Mononuclear cell (primary cell): ENCODE measurements around the gene CRIP1. TPM values are rescaled to one million over a fixed set of nuclear protein-coding genes. Genes with fewer than 3 reads are reported as not detected.

ENCODE experiments used
- H3K27me3 ChIP-seq: 2 replicates; pipeline ENCODE4 v1.6.0; 2011; ENCODE audit warnings: low read length, control low read depth; ENCODE audit not compliant: insufficient read depth
- H3K4me1 ChIP-seq: 2 replicates; pipeline ENCODE4 v1.5.1; 2011; ENCODE audit warnings: mild to moderate bottlenecking, low read length, control low read depth; ENCODE audit not compliant: insufficient read depth
- H3K4me3 ChIP-seq: 2 replicates; pipeline ENCODE4 v1.5.1; 2011; ENCODE audit warnings: mild to moderate bottlenecking, low read length, moderate library complexity
- H3K9me3 ChIP-seq: 2 replicates; pipeline ENCODE4 v1.5.1; 2011; ENCODE audit warnings: low read depth, mild to moderate bottlenecking, control low read depth, low read length
- total RNA-seq: library from RNA; depleted of rRNA; stranded (reverse); fragments of >200 nt; gene quantifications from one replicate; pipeline ENCODE4 v1.2.3, GENCODE V29; 2012

Gene CRIP1
- total RNA-seq, 1 donor = 88.2 TPM

DNA sequence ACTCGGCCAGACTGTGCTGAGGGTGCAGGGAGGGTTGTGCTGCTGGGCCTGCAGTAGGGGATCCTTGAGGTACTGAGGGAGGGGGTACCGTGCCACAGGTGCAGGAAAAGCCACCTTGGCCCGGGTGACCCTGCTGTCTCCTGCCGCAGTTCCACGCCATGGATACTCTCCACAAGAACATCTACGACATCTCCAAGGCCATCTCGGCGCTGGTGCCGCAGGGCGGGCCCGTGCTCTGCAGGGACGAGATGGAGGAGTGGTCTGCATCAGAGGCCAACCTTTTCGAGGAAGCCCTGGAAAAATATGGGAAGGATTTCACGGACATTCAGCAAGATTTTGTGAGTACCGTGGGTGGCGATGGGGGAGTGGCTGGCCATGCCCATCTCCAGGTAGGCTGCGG lies 26.1 kb upstream of the CRIP1 start:
- Histone ChIP-seq H3K4me3 (no peak overlapping the region), H3K9me3 (no peaks in the 10 kb centered on the region), H3K27me3 (no peaks in the 10 kb centered on the region), H3K4me1 (no peaks in the 10 kb centered on the region)

GRCh38 chr14:105461903-105462302 lies 24.8 kb upstream of the CRIP1 start:
- Histone ChIP-seq H3K27me3 (no peaks in the 10 kb centered on the region), H3K4me3 (no peak overlapping the region), H3K4me1 (no peaks in the 10 kb centered on the region), H3K9me3 (no peaks in the 10 kb centered on the region)

DNA sequence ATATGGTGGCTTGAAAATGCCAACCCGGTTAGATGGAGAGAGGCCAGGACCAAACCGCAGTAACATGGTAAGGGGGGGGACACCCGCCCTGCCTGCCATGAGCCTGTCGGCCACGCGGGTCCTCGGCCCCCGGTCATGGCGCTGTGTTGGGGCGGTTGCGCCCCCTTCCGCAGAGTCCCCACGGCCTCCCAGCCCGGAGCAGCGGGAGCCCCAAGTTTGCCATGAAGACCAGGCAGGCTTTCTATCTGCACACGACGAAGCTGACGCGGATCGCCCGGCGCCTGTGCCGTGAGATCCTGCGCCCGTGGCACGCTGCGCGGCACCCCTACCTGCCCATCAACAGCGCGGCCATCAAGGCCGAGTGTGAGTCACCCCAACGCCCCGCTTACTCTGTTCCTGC lies 22.2 kb upstream of the CRIP1 start:
- H3K4me1 ChIP-seq = no peaks in the 10 kb centered on the region
- H3K9me3 ChIP-seq = no peaks in the 10 kb centered on the region
- no peaks in the 10 kb centered on the region for H3K27me3 ChIP-seq
- H3K4me3 ChIP-seq = no peak overlapping the region

- no peaks in the 10 kb centered on the region for H3K27me3 ChIP-seq
These were observed 21.3 kb upstream of the CRIP1 start for GRCh38 chr14:105465209-105466031.

DNA sequence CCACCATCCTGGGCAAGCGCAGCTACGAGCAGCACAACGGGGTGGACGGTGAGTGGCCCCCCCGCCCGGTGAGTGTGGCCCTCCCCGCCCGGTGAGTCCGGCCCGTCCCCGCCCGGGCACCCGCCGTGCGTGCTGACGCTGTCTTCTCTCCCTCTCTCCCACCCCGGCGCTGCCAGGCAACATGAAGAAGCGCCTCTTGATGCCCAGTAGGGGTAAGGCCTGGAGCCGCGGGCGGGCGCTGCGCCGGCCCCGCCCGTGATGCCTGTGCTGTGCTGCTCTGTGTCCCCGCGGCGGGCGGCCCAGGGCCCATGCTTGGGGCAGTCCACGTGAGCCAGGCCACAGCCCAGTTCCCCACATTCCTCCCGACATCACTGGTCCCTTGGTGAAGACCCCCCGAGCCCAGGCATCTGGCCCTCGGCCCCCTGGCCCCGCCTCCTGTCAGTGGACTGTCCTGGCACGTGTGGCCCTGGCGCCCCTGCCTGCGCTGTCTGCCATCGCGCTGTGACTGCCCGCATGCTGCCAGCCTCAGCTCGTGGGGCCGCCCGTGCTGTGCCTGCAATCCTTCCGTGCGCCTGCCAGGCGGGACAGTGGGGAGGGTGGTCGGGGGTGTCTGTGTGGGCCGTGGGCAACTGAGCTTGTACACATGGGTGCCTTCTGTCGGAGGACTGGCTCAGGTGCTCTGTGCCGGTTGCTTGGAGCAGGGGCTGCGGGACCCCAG lies 20.0 kb upstream of the CRIP1 start:
- Histone ChIP-seq H3K4me1 (no peaks in the 10 kb centered on the region), H3K27me3 (no peaks in the 10 kb centered on the region)

More at GRCh38 chr14:105465209-105466031, 21.3 kb upstream of the CRIP1 start:
- H3K4me3 ChIP-seq = no peak overlapping the region
- no peaks in the 10 kb centered on the region for H3K9me3 ChIP-seq
- H3K4me1 ChIP-seq = no peaks in the 10 kb centered on the region

DNA sequence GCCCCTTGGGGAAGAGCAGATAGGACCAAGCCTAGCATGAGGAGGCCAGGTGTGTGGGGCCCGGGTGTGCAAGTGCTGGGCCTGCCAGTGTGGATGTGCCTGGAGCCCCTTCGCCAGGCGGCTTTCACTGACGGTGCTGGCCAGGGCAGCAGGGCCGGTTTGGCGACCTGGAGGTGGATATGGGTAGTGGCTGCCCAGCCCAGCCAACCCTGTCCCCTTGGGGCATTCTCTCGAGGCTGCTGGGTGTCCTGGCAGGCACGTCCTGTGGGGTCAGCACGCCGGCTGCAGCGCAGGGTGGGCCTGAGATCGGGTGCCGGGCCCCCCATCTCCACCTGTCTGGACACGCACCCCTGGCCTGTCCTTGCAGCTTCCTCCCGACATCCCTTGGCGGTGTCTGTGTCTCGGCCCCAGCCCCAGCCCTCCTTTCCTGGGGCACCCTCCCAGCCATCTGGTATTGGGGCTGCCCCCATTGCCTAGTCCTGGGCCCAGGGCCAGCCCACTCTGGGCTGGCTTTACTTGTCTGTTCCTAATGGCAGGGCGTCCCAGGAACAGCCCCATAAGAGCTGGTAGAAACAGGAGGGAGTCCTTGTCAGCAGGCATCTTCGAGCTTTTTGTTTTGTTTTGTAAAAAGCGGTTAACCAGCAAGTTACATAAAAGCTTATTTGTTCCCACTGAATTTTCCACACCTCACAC lies 19.3 kb upstream of the CRIP1 start:
- Histone ChIP-seq H3K4me3 (no peak overlapping the region), H3K4me1 (no peaks in the 10 kb centered on the region), H3K9me3 (no peaks in the 10 kb centered on the region), H3K27me3 (no peaks in the 10 kb centered on the region)

More for the DNA sequence above, 20.0 kb upstream of the CRIP1 start:
- Histone ChIP-seq H3K4me3 (no peak overlapping the region), H3K9me3 (no peaks in the 10 kb centered on the region)

DNA sequence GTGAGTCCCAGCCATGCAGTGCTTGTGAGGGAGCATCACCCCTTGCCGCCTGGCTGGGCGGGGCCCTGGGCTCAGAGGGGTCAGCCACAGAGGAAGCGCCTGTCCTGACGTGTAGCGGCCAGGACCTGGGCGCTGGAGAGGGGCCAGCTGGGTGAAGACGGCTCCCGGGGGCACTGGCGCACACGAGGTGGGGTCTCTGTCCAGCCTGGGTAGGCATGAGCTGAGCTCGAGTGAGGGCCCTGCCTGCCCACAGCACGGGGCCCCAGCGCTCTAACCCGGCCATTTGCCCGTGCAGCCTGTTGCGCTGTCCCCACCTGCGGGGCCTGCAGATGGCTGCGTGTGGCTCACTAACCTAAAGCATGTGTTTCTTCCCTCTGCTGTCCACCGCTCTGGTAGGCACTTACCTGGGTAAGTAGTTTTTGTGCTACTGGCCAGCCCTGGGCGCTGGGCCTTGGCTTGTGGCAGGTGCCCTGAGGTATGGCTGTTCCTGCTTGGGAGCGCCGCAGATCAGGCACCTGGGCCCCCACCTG lies 18.7 kb upstream of the CRIP1 start:
- H3K4me1 ChIP-seq = no peaks in the 10 kb centered on the region
- peaks cover 2% of the 10 kb centered on the region for H3K27me3 ChIP-seq
- no peaks in the 10 kb centered on the region for H3K9me3 ChIP-seq
- no peak overlapping the region for H3K4me3 ChIP-seq

GRCh38 chr14:105468621-105469241 lies 18.0 kb upstream of the CRIP1 start:
- Histone ChIP-seq H3K27me3 (peaks cover 6% of the 10 kb centered on the region), H3K9me3 (no peaks in the 10 kb centered on the region), H3K4me3 (no peak overlapping the region), H3K4me1 (peaks cover 5% of the 10 kb centered on the region)

DNA sequence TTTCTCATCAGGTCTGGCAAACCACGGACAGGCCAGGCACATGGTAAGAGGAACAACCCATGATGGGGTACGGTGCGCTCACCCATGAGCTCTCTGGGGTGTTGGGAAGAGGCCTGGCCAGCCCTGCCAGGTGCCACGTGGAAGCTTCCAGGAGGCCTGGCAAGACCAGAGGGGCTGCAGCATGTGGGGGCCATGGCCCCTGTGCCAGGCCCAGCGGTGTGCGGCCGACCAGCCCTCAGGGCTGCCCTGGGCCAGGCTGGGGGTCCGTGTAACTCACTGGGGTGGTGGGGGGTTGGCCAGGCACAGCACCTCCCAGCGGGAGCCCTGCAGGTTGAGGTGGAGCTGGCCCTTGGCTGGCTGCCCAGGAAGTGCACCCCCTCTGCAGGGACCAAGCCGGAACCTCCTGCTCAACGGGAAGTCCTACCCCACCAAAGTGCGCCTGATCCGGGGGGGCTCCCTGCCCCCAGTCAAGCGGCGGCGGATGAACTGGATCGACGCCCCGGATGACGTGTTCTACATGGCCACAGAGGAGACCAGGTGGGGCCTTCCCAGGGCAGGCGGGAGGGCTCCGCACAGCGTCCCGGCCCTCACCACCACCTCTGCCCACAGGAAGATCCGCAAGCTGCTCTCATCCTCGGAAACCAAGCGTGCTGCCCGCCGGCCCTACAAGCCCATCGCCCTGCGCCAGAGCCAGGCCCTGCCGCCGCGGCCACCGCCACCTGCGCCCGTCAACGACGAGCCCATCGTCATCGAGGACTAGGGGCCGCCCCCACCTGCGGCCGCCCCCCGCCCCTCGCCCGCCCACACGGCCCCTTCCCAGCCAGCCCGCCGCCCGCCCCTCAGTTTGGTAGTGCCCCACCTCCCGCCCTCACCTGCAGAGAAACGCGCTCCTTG lies 17.0 kb upstream of the CRIP1 start:
- H3K27me3 ChIP-seq = peaks cover 7% of the 10 kb centered on the region
- H3K9me3 ChIP-seq = no peaks in the 10 kb centered on the region
- H3K4me3 ChIP-seq = no peak overlapping the region
- H3K4me1 ChIP-seq = peaks cover 8% of the 10 kb centered on the region

DNA sequence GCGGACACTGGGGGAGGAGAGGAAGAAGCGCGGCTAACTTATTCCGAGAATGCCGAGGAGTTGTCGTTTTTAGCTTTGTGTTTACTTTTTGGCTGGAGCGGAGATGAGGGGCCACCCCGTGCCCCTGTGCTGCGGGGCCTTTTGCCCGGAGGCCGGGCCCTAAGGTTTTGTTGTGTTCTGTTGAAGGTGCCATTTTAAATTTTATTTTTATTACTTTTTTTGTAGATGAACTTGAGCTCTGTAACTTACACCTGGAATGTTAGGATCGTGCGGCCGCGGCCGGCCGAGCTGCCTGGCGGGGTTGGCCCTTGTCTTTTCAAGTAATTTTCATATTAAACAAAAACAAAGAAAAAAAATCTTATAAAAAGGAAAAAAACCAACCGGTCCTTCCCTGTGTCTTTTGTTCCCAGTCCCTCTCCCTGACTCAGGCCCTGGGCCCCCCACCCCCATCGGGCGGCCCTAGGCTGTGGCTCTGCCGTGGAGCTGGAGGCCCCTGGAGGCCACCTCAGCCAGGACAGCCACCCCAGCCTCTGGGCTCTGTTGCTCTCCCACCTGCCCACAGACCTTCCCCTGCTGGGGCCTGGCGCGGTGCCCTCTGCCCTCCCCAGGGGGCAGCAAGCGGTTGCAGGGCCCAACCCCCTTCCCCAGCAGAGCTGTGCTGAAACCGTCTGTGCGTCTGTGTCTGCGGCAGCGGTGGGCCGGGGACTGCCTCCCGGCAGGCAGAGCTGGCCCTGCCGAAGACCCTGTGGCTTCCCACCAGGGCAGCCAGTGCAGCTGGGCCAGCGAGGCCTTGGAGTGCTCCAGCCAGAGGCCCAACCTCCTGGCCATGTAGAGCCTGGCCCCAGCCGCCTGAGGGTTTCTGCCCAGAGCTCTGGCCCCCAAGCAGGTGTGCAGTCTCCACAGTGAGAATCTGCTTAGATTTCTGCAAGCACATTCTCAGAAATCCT lies 16.1 kb upstream of the CRIP1 start:
- H3K4me3 ChIP-seq = no peak overlapping the region
- H3K4me1 ChIP-seq = peaks cover 17% of the 10 kb centered on the region
- H3K9me3 ChIP-seq = no peaks in the 10 kb centered on the region
- H3K27me3 ChIP-seq = peaks cover 14% of the 10 kb centered on the region

GRCh38 chr14:105471297-105471821 lies 15.3 kb upstream of the CRIP1 start:
- Histone ChIP-seq H3K4me3 (no peak overlapping the region), H3K27me3 (peaks cover 21% of the 10 kb centered on the region), H3K4me1 (peaks cover 25% of the 10 kb centered on the region), H3K9me3 (no peaks in the 10 kb centered on the region)

DNA sequence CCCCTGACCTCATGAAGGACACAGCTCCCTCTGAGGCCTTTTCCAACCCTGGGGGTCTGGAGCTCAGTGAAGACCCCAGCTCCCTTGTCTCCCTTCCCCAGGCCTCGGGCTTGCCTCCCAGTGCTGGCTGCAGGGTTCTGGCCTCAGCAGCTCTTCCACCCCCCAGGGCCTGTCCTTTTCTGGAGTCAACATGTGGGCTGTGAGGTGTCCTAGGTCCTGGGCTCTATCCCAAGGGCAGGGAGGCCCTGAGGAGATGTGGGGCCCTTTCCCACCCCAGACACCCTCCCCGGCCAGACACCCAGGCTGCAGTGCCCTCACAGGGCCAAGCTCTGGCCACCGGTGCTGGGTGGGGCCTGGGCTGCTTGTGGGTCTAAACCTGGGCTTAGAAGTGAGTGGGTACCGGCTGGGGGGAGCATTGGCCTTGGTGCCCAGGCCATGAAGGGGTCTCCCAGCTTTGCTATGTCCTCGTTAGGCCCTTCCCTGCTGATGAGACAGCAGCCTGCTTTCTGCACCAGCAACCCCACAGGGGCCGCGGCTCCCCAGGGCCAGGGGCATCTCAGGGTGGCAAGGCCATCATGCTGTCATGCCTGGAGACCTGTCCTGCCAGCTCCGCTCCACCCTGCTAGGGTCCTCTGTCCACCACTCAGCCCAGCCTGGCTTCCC lies 14.7 kb upstream of the CRIP1 start:
- Histone ChIP-seq H3K9me3 (no peaks in the 10 kb centered on the region), H3K4me3 (no peak overlapping the region), H3K4me1 (peaks cover 31% of the 10 kb centered on the region), H3K27me3 (peaks cover 23% of the 10 kb centered on the region)
